ENCODE measurements around the gene LRRC4B. TPM values are rescaled to one million over a fixed set of nuclear protein-coding genes. Genes with fewer than 3 reads are reported as not detected.
"Not testable (repeated sequence)": the region's sequence is repeated elsewhere in the genome, so short reads cannot be mapped to it uniquely, and the experiment has no call there.

The LRRC4B gene
- polyA plus RNA-seq, 4 donors: 1.1 to 5.4 (median 3.2) TPM; not detected in 1

- no peaks in the 10 kb centered on the region for H3K36me3 ChIP-seq (ENCODE audit: control insufficient read depth in 3 of 3, insufficient read depth in 2 of 3, low read depth in 1 of 3, low read length in 3 of 3)
- DNase-seq (no peak), FAIRE-seq (no peak)
- H3K4me3 ChIP-seq (ENCODE audit: low read depth in 1 of 3, low read length in 3 of 3): no peak overlapping the region
- 73 to 86% (median 79%) methylated on average over 4 of the region's 4 CpGs for WGBS, 3 donors
- peaks cover 0 to 10% (median 0%) of the 10 kb centered on the region in 3 donors for H3K27me3 ChIP-seq (ENCODE audit: control insufficient read depth in 3 of 3, insufficient read depth in 3 of 3, low read length in 3 of 3)
- peaks cover 0 to 13% of the 10 kb centered on the region in 2 donors for H3K9me3 ChIP-seq (ENCODE audit: control insufficient read depth in 2 of 2, insufficient read depth in 1 of 2, low read depth in 1 of 2, low read length in 1 of 2)
- H3K4me1 ChIP-seq (ENCODE audit: control insufficient read depth in 3 of 3, insufficient read depth in 2 of 3, low read depth in 1 of 3, low read length in 2 of 3): no peaks in the 10 kb centered on the region
- no peak overlapping the region for H3K27ac ChIP-seq (ENCODE audit: low read depth in 1 of 3, low read length in 2 of 3)
Observed at GRCh38 chr19:50602935-50603334, 34.7 kb upstream of the LRRC4B start.

GRCh38 chr19:50602496-50602895 is 34.3 kb upstream of the LRRC4B start:
- H3K27ac ChIP-seq (ENCODE audit: low read depth in 1 of 3, low read length in 2 of 3): no peak overlapping the region
- no peak overlapping the region for H3K4me3 ChIP-seq (ENCODE audit: low read depth in 1 of 3, low read length in 3 of 3)
- FAIRE-seq: no peak
- peaks cover 0 to 9% of the 10 kb centered on the region in 2 donors for H3K9me3 ChIP-seq (ENCODE audit: control insufficient read depth in 2 of 2, insufficient read depth in 1 of 2, low read depth in 1 of 2, low read length in 1 of 2)
- WGBS, 3 donors: 80 to 86% (median 84%) methylated on average over 5 to 6 of the region's 6 CpGs
- H3K4me1 ChIP-seq (ENCODE audit: control insufficient read depth in 3 of 3, insufficient read depth in 2 of 3, low read depth in 1 of 3, low read length in 2 of 3): no peaks in the 10 kb centered on the region
- H3K27me3 ChIP-seq (ENCODE audit: control insufficient read depth in 3 of 3, insufficient read depth in 3 of 3, low read length in 3 of 3): peaks cover 0 to 8% (median 0%) of the 10 kb centered on the region in 3 donors
- no peaks in the 10 kb centered on the region for H3K36me3 ChIP-seq (ENCODE audit: control insufficient read depth in 3 of 3, insufficient read depth in 2 of 3, low read depth in 1 of 3, low read length in 3 of 3)
- DNase-seq: no peak

- no peaks in the 10 kb centered on the region for H3K36me3 ChIP-seq (ENCODE audit: control insufficient read depth in 3 of 3, insufficient read depth in 2 of 3, low read depth in 1 of 3, low read length in 3 of 3)
- H3K9me3 ChIP-seq (ENCODE audit: control insufficient read depth in 2 of 2, insufficient read depth in 1 of 2, low read depth in 1 of 2, low read length in 1 of 2): peaks cover 0 to 6% of the 10 kb centered on the region in 2 donors
- no peak overlapping the region for H3K27ac ChIP-seq (ENCODE audit: low read depth in 1 of 3, low read length in 2 of 3)
- no peak overlapping the region for H3K4me3 ChIP-seq (ENCODE audit: low read depth in 1 of 3, low read length in 3 of 3)
- H3K27me3 ChIP-seq (ENCODE audit: control insufficient read depth in 3 of 3, insufficient read depth in 3 of 3, low read length in 3 of 3): peaks cover 0 to 8% (median 0%) of the 10 kb centered on the region in 3 donors
- FAIRE-seq: no peak
- H3K4me1 ChIP-seq (ENCODE audit: control insufficient read depth in 3 of 3, insufficient read depth in 2 of 3, low read depth in 1 of 3, low read length in 2 of 3): no peaks in the 10 kb centered on the region
- 83 to 88% (median 87%) methylated on average over 5 of the region's 5 CpGs for WGBS, 3 donors
- DNase-seq: no peak
Observed at GRCh38 chr19:50602089-50602422, 33.8 kb upstream of the LRRC4B start.

GRCh38 chr19:50601407-50602088 is 33.3 kb upstream of the LRRC4B start:
- 70 to 79% (median 71%) methylated on average over 11 of the region's 11 CpGs for WGBS, 3 donors
- H3K4me1 ChIP-seq (ENCODE audit: control insufficient read depth in 3 of 3, insufficient read depth in 2 of 3, low read depth in 1 of 3, low read length in 2 of 3): no peaks in the 10 kb centered on the region
- DNase-seq: no peak
- peaks cover 0 to 7% (median 0%) of the 10 kb centered on the region in 3 donors for H3K27me3 ChIP-seq (ENCODE audit: control insufficient read depth in 3 of 3, insufficient read depth in 3 of 3, low read length in 3 of 3)
- H3K9me3 ChIP-seq (ENCODE audit: control insufficient read depth in 2 of 2, insufficient read depth in 1 of 2, low read depth in 1 of 2, low read length in 1 of 2): peaks cover 0 to 3% of the 10 kb centered on the region in 2 donors
- no peak for FAIRE-seq
- H3K36me3 ChIP-seq (ENCODE audit: control insufficient read depth in 3 of 3, insufficient read depth in 2 of 3, low read depth in 1 of 3, low read length in 3 of 3): no peaks in the 10 kb centered on the region
- H3K4me3 ChIP-seq (ENCODE audit: low read depth in 1 of 3, low read length in 3 of 3): no peak overlapping the region
- no peak overlapping the region for H3K27ac ChIP-seq (ENCODE audit: low read depth in 1 of 3, low read length in 2 of 3)

- no peaks in the 10 kb centered on the region for H3K27me3 ChIP-seq (ENCODE audit: control insufficient read depth in 3 of 3, insufficient read depth in 3 of 3, low read length in 3 of 3)
- H3K36me3 ChIP-seq (ENCODE audit: control insufficient read depth in 3 of 3, insufficient read depth in 2 of 3, low read depth in 1 of 3, low read length in 3 of 3): no peaks in the 10 kb centered on the region
- no peak for FAIRE-seq
- no peak overlapping the region for H3K27ac ChIP-seq (ENCODE audit: low read depth in 1 of 3, low read length in 2 of 3)
- no peaks in the 10 kb centered on the region for H3K4me1 ChIP-seq (ENCODE audit: control insufficient read depth in 3 of 3, insufficient read depth in 2 of 3, low read depth in 1 of 3, low read length in 2 of 3)
- no peak for DNase-seq
- no peaks in the 10 kb centered on the region for H3K9me3 ChIP-seq (ENCODE audit: control insufficient read depth in 2 of 2, insufficient read depth in 1 of 2, low read depth in 1 of 2, low read length in 1 of 2)
- no peak overlapping the region for H3K4me3 ChIP-seq (ENCODE audit: low read depth in 1 of 3, low read length in 3 of 3)
- 77 to 84% (median 78%) methylated on average over 9 of the region's 9 CpGs for WGBS, 3 donors
Observed at GRCh38 chr19:50599427-50599826, 31.2 kb upstream of the LRRC4B start.

GRCh38 chr19:50590191-50590590 is 22.0 kb upstream of the LRRC4B start:
- DNase-seq (no peak), FAIRE-seq (no peak)
- H3K27ac ChIP-seq (ENCODE audit: low read depth in 1 of 3, low read length in 2 of 3): no peak overlapping the region
- H3K36me3 ChIP-seq (ENCODE audit: control insufficient read depth in 3 of 3, insufficient read depth in 2 of 3, low read depth in 1 of 3, low read length in 3 of 3): no peaks in the 10 kb centered on the region
- H3K4me1 ChIP-seq (ENCODE audit: control insufficient read depth in 3 of 3, insufficient read depth in 2 of 3, low read depth in 1 of 3, low read length in 2 of 3): no peaks in the 10 kb centered on the region
- WGBS, 3 donors: 72 to 94% (median 88%) methylated on average over 3 of the region's 3 CpGs
- H3K4me3 ChIP-seq (ENCODE audit: low read depth in 1 of 3, low read length in 3 of 3): no peak overlapping the region
- H3K9me3 ChIP-seq (ENCODE audit: control insufficient read depth in 2 of 2, insufficient read depth in 1 of 2, low read depth in 1 of 2, low read length in 1 of 2): no peaks in the 10 kb centered on the region
- no peaks in the 10 kb centered on the region for H3K27me3 ChIP-seq (ENCODE audit: control insufficient read depth in 3 of 3, insufficient read depth in 3 of 3, low read length in 3 of 3)

- not testable (repeated sequence) for DNase-seq; H3K4me3 ChIP-seq (ENCODE audit: low read depth in 1 of 3, low read length in 3 of 3); H3K36me3 ChIP-seq (ENCODE audit: control insufficient read depth in 3 of 3, insufficient read depth in 2 of 3, low read depth in 1 of 3, low read length in 3 of 3); FAIRE-seq; H3K27ac ChIP-seq (ENCODE audit: low read depth in 1 of 3, low read length in 2 of 3); H3K9me3 ChIP-seq (ENCODE audit: control insufficient read depth in 2 of 2, insufficient read depth in 1 of 2, low read depth in 1 of 2, low read length in 1 of 2); H3K27me3 ChIP-seq (ENCODE audit: control insufficient read depth in 3 of 3, insufficient read depth in 3 of 3, low read length in 3 of 3); H3K4me1 ChIP-seq (ENCODE audit: control insufficient read depth in 3 of 3, insufficient read depth in 2 of 3, low read depth in 1 of 3, low read length in 2 of 3)
- WGBS, 3 donors: 77 to 80% (median 79%) methylated on average over 20 to 22 of the region's 24 CpGs
Observed at GRCh38 chr19:50581795-50582660, 13.8 kb upstream of the LRRC4B start.

- Histone ChIP-seq H3K4me3 (ENCODE audit: low read depth in 1 of 3, low read length in 3 of 3) (no peak overlapping the region), H3K9me3 (ENCODE audit: control insufficient read depth in 2 of 2, insufficient read depth in 1 of 2, low read depth in 1 of 2, low read length in 1 of 2) (no peaks in the 10 kb centered on the region), H3K27ac (ENCODE audit: low read depth in 1 of 3, low read length in 2 of 3) (no peak overlapping the region), H3K4me1 (ENCODE audit: control insufficient read depth in 3 of 3, insufficient read depth in 2 of 3, low read depth in 1 of 3, low read length in 2 of 3) (no peaks in the 10 kb centered on the region), H3K27me3 (ENCODE audit: control insufficient read depth in 3 of 3, insufficient read depth in 3 of 3, low read length in 3 of 3) (peaks cover 0 to 3% (median 0%) of the 10 kb centered on the region in 3 donors), H3K36me3 (ENCODE audit: control insufficient read depth in 3 of 3, insufficient read depth in 2 of 3, low read depth in 1 of 3, low read length in 3 of 3) (no peaks in the 10 kb centered on the region)
- WGBS, 3 donors: 77 to 89% (median 83%) methylated on average over 13 of the region's 13 CpGs
- no peak for FAIRE-seq
- no peak for DNase-seq
Observed at GRCh38 chr19:50580970-50581634, 12.9 kb upstream of the LRRC4B start.

Data from small intestine (tissue), 7 donors.